GM23338 (cell line): ENCODE data around the gene PLP2.

Experiments
- CTCF ChIP-seq, 2 experiments: fragments of 200-600 bp in 1 of 2; sonication (generic) in 1 of 2; conservative IDR thresholded peaks; 2 replicates each; pipeline versions ENCODE4 v1.5.1 to v1.6.1; 2016 to 2017; ENCODE audit warnings: antibody characterized with exemption in 2 of 2, low read depth in 2 of 2, mild to moderate bottlenecking in 2 of 2, moderate library complexity in 1 of 2
- ETS1 ChIP-seq: IDR thresholded peaks from 2 replicates; pipeline ENCODE4 v1.6.1; 2016; ENCODE audit warnings: antibody characterized with exemption
- EZH2 ChIP-seq: fragments of 200-600 bp; sonication (generic); IDR thresholded peaks from one replicate; pipeline ENCODE4 v1.8.0; 2017; ENCODE audit warnings: antibody characterized with exemption, mild to moderate bottlenecking, low read depth; ENCODE audit not compliant: unreplicated experiment
- POLR2AphosphoS5 ChIP-seq: IDR thresholded peaks from 2 replicates; pipeline ENCODE4 v1.6.1; 2016; ENCODE audit warnings: antibody characterized with exemption, low read depth

DNA sequence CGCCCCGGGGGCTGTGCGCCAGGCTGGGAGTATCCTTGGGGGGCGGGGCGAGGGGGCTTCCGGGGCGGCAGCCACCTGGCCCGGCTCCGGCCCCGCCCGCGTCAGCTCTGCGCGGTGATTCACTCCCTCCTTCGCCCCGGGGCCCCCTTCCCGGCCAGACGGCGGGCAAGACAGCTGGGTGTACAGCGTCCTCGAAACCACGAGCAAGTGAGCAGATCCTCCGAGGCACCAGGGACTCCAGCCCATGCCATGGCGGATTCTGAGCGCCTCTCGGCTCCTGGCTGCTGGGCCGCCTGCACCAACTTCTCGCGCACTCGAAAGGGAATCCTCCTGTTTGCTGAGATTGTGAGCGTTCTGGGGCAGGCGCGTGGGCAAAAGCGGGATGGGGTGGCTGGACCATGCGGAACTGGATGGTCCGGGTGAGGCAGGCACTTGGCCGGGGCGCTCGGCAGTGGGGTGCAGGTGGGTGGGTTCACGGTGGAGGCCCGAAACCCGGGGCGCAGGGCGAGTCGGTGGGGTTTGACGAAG lies at the start of gene PLP2:
- TF ChIP-seq CTCF (conservative IDR thresholded peaks at IDR 0.05; ENCODE audit: low read depth in 2 of 2) (no peak), POLR2AphosphoS5 (no peak), EZH2 (no peak), ETS1 (no peak)
